GM12873 (cell line): ENCODE data around the gene ARHGEF39.

Experiments
- TF ChIP-seq, protein P1 (sequence below): IDR thresholded peaks from 2 replicates; pipeline ENCODE4 v1.5.1; 2012; ENCODE audit warnings: low read depth, mild to moderate bottlenecking, moderate library complexity, low read length, control low read depth; ENCODE audit not compliant: insufficient read depth; ENCODE audit errors: missing control alignments

Gene ARHGEF39

DNA sequence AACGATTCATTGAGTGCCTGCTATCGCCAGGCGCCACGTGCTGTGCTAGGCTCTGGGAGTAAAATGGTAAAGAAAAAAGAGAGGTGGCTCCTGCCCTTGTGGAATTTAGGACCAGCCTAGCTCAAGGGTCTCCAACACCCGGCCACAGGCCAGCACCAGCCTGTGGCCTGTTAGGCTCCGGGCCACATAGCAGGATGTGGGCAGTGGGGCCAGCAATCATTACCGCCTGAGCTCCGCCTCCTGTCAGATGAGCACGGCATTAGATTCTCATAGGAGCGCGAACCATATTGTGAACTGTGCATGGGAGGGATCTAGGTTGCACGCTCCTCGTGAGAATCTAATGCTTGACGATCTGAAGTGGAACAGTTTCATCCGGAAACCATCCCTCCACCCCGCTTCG is 8.6 kb downstream of the ARHGEF39 start:
- TF ChIP-seq, protein P1, sequence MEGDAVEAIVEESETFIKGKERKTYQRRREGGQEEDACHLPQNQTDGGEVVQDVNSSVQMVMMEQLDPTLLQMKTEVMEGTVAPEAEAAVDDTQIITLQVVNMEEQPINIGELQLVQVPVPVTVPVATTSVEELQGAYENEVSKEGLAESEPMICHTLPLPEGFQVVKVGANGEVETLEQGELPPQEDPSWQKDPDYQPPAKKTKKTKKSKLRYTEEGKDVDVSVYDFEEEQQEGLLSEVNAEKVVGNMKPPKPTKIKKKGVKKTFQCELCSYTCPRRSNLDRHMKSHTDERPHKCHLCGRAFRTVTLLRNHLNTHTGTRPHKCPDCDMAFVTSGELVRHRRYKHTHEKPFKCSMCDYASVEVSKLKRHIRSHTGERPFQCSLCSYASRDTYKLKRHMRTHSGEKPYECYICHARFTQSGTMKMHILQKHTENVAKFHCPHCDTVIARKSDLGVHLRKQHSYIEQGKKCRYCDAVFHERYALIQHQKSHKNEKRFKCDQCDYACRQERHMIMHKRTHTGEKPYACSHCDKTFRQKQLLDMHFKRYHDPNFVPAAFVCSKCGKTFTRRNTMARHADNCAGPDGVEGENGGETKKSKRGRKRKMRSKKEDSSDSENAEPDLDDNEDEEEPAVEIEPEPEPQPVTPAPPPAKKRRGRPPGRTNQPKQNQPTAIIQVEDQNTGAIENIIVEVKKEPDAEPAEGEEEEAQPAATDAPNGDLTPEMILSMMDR: no peak

DNA sequence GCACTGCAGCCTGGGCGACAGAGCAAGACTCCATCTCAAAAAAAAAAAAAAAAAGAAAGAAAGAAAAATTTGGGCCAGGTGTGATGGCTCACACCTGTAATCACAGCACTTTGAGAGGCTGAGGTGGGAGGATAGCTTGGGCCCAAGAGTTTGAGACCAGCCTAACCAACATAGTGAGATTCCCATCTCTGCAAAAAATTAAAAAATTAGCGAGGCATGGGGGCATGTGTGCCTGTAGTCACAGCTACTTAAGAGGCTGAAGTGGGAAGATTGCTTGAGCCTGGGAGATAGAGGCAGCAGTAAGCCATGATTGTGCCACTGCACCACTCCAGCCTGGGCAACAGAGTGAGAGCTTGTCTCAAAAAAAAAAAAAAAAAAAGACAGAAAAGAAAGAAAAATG is 11.4 kb downstream of the ARHGEF39 start:
- TF ChIP-seq, protein P1: no peak

DNA sequence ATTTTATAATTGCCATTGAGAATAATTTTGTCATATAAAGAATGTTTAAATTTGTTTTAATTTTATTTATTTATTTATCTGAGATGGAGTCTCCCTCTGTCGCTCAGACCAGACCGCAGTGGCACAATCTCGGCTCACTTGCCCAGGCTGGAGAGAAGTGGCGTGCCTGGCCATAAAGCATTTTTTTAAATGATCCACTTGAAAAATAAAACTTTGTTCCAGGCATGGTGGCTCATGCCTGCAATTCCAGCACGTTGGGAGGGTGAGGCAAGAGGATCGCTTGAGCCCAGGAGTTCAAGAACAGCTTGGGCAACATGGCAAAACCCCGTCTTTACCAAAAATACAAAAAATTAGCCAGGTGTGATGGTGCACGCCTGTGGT is 12.2 kb downstream of the ARHGEF39 start:
- TF ChIP-seq, protein P1: no peak

DNA sequence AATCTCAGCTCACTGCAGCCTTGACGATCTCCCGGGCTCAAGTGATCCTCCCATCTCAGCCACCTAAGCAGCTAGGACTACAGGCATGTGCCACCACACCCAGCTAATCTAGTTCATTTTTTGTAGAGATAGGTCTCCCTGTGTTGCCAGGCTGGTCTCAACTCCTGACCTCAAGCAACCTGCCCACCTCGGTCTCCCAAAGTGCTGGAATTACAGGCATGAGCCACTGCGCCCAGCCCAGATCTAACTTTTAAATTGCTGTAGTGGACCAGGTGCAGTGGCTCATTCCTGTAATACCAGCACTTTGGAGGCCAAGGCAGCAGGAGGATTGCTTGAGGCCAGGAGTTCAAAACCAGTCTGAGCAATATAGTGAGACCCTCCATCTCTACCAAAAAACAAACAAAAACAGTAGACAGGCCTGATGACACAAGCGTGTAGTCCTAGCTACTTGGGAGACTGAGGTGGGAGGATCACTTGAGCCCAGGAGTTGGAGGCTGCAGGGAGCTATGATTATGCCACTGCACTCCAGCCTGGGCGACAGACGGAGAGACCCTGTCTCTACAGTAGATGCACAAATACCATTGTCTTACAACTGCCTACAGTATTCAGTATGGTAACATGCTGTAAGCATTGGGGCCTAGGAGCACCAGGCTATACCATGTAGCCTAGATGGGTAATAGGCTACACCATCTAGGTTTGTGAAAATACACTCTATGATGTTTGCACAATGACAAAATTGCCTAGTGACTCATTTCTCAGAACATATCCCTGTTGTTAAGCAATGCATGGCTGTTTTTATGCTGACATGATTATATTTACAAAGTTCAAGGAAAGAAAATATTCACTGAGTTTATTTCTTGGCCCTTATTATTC is 12.8 kb downstream of the ARHGEF39 start:
- TF ChIP-seq, protein P1: no peak

DNA sequence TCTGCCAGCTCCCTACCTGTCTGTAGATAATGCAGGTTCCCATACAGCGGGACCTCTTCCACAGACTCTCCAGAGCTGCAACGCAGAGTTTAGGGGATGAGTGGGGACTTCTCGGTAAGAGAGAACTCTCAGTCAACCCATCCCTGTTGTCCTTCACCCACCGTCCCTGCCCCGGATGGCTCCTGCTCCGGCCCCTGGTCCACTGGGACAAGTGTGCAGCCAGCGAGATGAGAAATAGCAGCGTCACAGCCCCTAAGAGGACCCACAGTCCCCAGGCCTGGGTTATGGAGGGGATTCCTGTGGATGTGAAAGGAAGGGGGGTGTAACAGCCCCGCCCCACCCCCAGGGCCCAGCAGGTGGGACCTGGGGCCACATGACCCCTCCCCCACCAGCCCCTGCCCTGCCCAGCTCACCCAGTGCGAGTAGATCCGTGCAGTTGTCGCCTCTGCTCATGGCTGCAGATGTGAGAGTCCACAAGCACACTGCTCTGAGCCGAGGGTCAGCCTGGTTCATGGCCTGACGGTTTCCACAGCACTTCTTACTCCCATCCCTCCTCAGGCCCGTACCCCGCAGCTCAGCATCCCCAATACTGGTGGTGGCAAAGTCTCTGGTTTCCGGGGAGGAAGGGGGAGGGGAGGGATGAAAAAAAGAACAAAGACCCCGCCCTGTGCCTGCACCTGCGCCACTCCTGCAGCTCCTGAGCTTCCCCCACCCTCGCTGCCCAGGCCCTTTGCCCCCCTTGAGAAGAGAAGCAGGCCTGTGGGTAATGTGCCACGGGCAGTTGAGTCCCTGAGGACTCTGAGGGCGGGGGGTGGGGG is 14.4 kb downstream of the ARHGEF39 start, which contains the start of gene SIT1:
TSS of gene SIT1 (minus strand) at position 591 of the 818 bp plus-strand sequence. CDS start at position 513, 78 bp downstream.
- TF ChIP-seq, protein P1: no peak

DNA sequence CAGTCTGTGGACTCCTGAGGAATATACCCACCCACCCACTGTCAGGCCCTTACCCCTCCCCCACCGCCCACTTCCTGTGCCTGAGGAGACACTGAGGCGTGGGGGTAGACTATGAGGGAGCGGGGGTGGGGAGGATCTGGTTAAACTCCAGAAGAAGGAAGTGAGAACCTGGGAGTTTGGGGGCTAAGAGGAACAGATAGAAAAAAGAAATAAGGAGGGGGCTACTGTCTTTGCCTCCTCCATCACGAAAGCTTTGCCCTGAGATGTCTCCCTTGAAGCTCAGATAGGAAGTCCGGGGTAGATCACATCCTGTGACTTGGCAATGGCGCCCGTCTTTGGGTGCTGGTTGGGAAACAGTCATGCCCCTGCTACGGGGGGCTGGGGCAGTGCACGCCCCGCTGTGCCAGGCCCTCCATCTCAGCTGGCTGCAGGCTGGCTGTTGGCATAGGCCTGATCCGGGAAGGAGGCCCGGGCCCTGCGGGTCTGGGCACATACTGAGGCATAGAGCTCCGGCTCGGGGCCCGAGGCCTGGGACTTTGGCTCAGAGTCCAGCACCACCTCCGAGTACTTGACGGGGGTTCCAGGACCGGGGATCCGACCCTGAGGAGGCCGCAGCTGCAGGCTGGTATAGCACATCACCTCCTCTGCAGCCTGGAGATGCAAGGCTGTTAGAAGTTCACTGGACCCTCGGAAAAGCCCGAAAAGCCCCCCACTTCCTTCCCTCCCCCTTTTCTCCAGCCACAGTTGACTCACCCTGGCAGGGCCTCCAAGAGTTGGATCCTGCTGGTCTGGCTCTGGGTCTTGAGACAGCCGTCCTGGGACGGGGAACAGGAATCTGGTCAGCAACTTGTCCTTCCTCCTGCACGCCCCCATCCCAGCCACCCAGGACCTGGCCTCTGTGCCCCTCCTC is 15.3 kb downstream of the ARHGEF39 start:
- TF ChIP-seq, protein P1: no peak
